DMS 273 treated with DMSO at 0.1 percent for 48 hours (cell line): ENCODE data around the gene UGT1A1.
"Not testable (repeated sequence)": the region's sequence is repeated elsewhere in the genome, so short reads cannot be mapped to it uniquely, and the experiment has no call there.

Experiments used
- DNase-seq: peaks from one replicate; lab custom pipeline; 2025; lab: John Stamatoyannopoulos, UW

The UGT1A1 gene

DNA sequence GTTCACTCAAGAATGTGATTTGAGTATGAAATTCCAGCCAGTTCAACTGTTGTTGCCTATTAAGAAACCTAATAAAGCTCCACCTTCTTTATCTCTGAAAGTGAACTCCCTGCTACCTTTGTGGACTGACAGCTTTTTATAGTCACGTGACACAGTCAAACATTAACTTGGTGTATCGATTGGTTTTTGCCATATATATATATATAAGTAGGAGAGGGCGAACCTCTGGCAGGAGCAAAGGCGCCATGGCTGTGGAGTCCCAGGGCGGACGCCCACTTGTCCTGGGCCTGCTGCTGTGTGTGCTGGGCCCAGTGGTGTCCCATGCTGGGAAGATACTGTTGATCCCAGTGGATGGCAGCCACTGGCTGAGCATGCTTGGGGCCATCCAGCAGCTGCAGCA is at the start of gene UGT1A1:
Gene UGT1A1, plus strand, starts transcription at position 228 of the 400 bp plus-strand sequence. Its CDS starts 18 bp downstream, at position 246.
- DNase-seq: no peak

DNA sequence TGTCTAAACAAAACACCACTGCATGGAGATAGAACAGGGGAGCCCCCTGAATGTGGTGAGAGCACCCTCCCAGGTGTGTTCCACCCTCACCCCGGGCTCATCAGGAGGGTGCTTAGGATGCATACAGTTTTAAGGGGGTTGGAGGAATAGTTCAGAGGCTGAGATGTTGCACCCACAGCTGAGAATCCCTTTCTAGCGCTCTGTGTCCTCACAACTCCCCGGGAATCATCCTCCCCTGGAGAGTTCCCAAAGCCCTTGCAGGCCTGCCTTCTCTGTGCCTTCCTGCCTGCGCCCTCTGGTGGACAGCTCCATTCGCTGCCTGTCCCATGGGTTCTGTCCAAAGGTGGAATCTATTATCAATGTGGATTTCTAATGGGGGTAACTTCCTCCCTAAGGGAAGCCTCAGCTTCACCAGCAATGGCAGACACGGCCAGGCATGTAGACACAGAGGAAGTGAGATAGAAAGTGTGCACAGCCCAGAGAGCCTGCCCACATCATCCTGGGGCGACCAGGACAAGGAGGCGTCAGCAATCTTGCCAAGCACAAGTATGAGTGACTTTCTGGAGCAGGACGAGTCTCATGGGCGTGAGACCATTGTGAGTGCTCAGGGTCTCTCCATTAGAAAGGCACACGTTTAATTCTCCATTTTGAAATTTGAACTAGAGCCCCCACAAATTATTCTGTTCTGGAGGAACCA is 48.6 kb upstream of the UGT1A1 start:
- DNase-seq: peak; percentile 3

GRCh38 chr2:233712611-233713261 is 47.3 kb upstream of the UGT1A1 start, which contains the start of gene UGT1A5:
Gene UGT1A5, plus strand, starts transcription at chr2:233712907. Its CDS starts 85 bp downstream, at chr2:233712992.
- no peak for DNase-seq

GRCh38 chr2:233713262-233713615 is 46.8 kb upstream of the UGT1A1 start:
- DNase-seq: no peak

DNA sequence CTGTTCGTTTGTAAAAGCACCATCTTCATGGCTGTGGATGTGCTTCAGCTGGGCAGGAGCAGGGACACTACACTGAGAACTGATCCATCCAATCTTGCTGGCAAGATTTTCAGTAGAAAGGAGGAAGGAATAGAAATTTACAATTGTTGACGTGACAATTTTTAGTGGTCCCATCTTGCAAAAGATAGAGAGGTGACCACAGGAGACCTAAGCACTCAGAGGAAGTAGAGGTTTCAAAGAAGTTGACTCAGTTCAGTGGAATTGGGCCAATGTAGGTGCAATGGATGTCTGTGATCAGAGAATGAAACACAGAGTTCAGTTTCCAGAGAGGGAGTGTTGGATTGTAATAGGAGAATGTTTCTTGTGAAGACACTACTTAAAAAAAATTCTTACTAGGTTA is 45.9 kb upstream of the UGT1A1 start:
- no peak for DNase-seq

- no peak for DNase-seq
Measured at GRCh38 chr2:233718552-233718951, 41.5 kb upstream of the UGT1A1 start, which contains the start of gene UGT1A4. Gene UGT1A4, plus strand, starts transcription at chr2:233718736. Its CDS starts 85 bp downstream, at chr2:233718821.

- DNase-seq: no peak
Measured at GRCh38 chr2:233728723-233729301, 31.3 kb upstream of the UGT1A1 start, which contains the start of gene UGT1A3. Gene UGT1A3, plus strand, starts transcription at chr2:233729042. Its CDS starts 85 bp downstream, at chr2:233729127.

DNA sequence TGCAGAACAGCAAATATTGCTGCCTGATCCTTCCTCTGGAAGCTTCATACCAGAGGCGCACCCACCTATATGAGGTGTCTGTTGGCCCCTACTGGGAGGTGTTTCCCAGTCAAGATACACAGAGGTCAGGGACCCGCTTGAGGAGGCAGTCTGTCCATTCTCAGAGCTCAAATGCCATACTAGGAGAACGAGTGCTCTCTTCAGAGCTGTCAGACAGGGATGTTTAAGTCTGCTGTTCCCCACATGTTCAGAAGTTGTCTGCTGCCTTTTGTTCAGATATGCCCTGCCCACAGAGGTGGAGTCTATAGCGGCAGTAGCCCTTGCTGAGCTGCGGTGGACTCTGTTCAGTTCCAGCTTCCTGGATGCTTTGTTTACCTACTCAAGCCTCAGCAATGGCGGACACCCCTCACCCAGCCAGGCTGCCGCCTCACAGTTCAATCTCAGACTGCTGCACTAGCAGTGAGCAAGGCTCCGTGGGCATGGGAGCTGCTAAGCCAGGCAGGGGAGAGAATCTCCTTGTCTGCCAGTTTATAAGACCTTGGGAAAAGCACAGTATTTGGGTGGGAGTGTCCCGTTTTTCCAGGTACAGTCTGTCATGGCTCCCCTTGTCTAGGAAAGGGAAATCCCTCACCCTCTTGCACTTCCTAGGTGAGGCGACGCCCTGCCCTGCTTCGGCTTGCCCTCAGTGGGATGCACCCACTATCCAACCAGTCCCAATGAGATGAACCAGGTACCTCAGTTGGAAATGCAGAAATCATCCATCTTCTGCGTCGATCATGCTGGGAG is 23.0 kb upstream of the UGT1A1 start:
- DNase-seq: not testable (repeated sequence)

DNA sequence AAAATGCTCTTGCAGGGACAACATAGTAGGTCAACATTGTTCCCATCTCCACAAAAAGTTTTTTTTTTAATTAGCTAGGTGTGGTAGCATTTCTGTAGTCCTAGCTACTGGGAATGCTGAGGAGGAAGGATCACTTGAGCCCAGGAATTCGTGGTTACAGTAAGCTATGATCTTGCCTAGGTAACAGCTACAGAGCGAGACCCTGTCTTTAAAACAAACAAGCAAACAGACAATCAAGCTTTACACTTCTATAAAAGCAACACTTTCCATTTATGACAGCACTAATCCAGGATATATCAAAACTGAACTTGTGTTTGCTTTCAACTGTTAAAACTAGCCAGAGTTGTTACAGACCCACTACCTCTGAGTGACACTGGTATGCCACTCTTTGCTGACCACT is 19.2 kb upstream of the UGT1A1 start:
- no peak for DNase-seq

DNA sequence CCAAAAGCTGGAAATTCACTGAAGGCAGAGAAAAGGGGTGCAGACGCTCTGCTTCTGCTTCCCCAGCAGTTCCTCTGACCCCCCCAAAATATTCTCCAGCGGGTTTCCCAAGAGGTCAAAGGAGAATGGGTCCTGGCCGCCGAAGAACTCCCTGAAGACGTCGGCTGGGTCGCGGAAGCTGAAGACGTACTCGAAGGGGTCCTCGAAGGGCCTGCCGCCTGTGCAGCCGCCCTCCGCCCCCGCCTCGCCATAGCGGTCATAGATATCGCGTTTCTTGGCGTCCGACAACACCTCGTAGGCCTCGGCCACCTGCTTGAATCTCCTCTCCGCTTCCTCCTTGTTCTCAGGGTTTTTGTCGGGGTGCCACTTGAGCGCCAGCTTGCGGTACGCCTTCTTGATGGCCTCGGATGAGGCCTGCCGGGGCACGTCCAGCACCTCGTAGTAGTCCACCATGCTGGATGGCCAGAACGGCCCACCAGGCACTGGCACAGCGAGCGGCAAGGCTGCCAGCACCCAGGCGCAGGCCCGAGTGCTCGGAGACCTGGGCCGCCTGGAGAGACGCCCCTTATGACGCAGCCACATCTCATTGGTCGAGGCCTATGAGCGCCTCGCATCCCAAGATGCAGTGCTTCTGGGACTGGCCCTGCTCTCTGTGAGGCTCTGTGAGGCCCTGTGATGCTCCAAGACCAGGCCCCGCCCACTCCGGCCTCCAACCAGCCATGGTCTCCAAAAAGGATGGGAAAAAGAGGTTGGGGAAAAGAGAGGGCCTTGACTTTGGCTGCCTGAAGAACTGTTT is 16.4 kb upstream of the UGT1A1 start:
- no peak for DNase-seq

- DNase-seq: no peak
Measured at GRCh38 chr2:233745073-233745755, 14.9 kb upstream of the UGT1A1 start.

DNA sequence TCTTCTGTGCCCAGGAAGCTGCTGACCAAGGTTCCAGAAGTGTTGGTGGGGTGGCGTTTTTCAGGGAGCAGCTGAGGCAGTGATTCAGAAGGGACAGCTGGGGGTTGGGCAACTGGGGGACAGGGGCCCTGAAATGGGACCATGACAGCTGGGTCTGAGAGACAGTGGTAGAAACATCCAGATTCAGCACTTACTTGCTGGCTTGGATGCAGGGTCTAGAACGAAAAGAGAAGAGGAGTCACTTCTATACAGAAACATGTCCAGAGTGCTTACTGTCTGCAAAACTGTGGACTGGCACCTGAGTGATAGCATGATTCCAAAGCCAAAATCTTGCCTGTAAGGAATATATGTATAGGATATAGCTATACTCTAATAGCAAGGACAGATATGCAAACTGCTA is 14.2 kb upstream of the UGT1A1 start:
- DNase-seq: not testable (repeated sequence)

DNA sequence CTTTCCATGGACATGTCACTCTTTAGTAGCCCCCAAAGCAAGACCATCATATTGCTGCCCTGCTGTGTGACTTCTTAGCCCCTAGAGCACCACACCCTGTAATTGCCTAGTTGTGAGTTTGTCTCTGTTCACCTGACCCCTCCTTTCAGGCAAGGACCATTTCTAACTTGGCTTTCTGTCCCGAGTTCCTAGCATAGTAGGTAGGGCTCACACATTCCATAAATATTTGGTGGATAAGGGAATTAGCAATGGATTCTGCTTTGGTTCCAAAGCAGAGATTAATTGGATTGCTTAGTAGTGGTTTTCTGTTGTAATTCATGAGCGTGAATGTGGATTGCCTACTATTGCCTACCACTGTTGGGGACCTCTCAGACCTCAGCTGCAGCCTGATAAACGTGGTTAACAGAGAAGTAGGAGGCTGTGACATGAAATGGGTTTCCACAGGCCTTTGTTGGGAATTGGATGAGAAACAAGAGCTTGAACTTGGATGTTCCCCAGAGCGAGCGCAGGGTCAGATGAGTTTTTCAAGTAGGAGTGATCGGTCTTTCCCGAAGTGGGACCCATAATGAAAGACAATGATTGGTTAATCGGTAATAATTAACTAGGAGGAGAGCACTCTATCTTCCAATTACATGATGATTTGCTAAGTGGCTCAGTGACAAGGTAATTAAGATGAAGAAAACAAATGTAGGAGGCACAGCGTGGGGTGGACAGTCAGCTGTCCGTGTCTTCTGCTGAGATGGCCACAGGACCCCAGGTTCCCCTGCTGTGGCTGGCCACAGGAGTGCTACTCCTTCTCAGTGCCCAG is 13.4 kb upstream of the UGT1A1 start:
- no peak for DNase-seq

- DNase-seq: no peak
Measured at GRCh38 chr2:233747283-233747544, 12.9 kb upstream of the UGT1A1 start.

GRCh38 chr2:233750689-233751088 is 9.4 kb upstream of the UGT1A1 start:
- not testable (repeated sequence) for DNase-seq

GRCh38 chr2:233751212-233752009 is 8.7 kb upstream of the UGT1A1 start:
- DNase-seq: not testable (repeated sequence)

GRCh38 chr2:233754872-233755611 is 5.0 kb upstream of the UGT1A1 start:
- no peak for DNase-seq

DNA sequence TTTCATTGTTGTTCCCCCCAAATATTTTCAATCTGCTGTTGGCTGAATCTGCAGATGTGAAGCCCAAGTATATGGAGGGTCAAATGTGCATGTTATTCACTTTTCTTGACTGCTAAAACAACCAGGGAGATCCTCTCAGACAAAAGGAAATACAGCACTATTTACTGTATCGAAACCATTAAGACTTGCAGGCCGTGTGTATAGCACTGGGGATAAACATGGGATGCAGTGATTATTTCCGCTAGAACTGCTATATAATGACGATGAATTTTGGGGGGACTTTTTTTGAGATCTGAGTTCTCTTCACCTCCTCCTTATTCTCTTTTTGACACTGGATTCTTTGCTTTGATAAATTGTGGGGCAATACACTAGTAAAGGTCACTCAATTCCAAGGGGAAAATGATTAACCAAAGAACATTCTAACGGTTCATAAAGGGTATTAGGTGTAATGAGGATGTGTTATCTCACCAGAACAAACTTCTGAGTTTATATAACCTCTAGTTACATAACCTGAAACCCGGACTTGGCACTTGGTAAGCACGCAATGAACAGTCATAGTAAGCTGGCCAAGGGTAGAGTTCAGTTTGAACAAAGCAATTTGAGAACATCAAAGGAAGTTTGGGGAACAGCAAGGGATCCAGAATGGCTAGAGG is 3.5 kb upstream of the UGT1A1 start:
- DNase-seq: no peak
